Loucy (cell line): ENCODE data around the gene UBL5.

Experiments
- H2AFZ ChIP-seq: fragments of 200-600 bp; sonication (generic); 2 replicates; pipeline ENCODE4 v1.6.0; 2016; ENCODE audit warnings: antibody characterized with exemption, mild to moderate bottlenecking, low read length, moderate library complexity
- H3F3A ChIP-seq: fragments of 200-600 bp; 2 replicates; pipeline ENCODE4 v1.6.0; 2016; ENCODE audit warnings: antibody characterized with exemption, low read depth, mild to moderate bottlenecking
- H3K27me3 ChIP-seq: fragments of 200-600 bp; sonication (generic); 2 replicates; pipeline ENCODE4 v1.6.1; 2014; ENCODE audit warnings: low read length, mild to moderate bottlenecking; ENCODE audit not compliant: insufficient read depth, poor library complexity, severe bottlenecking
- H3K36me3 ChIP-seq: fragments of 200-600 bp; sonication (generic); 2 replicates; pipeline ENCODE4 v1.6.1; 2016; ENCODE audit warnings: low read length; ENCODE audit not compliant: insufficient read depth
- H3K4me1 ChIP-seq: fragments of 200-600 bp; sonication (generic); 2 replicates; pipeline ENCODE4 v1.5.1; 2014; ENCODE audit warnings: low read length, mild to moderate bottlenecking; ENCODE audit not compliant: insufficient read depth, poor library complexity, severe bottlenecking
- H3K4me2 ChIP-seq: fragments of 200-600 bp; sonication (generic); 2 replicates; pipeline ENCODE4 v1.6.0; 2014; ENCODE audit warnings: antibody characterized with exemption, low read length, low read depth, mild to moderate bottlenecking; ENCODE audit not compliant: poor library complexity, severe bottlenecking
- H3K4me3 ChIP-seq: fragments of 200-600 bp; sonication (generic); 2 replicates; pipeline ENCODE4 v1.5.1; 2014; ENCODE audit warnings: low read length, mild to moderate bottlenecking, mixed read lengths; ENCODE audit not compliant: poor library complexity, severe bottlenecking
- H3K79me2 ChIP-seq: fragments of 200-600 bp; sonication (generic); 2 replicates; pipeline ENCODE4 v1.6.1; 2014; ENCODE audit warnings: low read length; ENCODE audit not compliant: insufficient read depth
- H3K9ac ChIP-seq: fragments of 200-600 bp; sonication (generic); 2 replicates; pipeline ENCODE4 v1.6.0; 2014; ENCODE audit warnings: mild to moderate bottlenecking, low read depth, low read length, moderate library complexity; ENCODE audit not compliant: poor library complexity, severe bottlenecking
- H3K9me2 ChIP-seq: fragments of 200-600 bp; sonication (generic); replicated peaks from 2 replicates; pipeline ENCODE4 v1.6.1; 2016; ENCODE audit warnings: low read depth, low read length, mixed read lengths
- H3K9me3 ChIP-seq: fragments of 200-600 bp; sonication (generic); 2 replicates; pipeline ENCODE4 v1.6.1; 2014; ENCODE audit warnings: mild to moderate bottlenecking, antibody characterized with exemption, low read length, low read depth; ENCODE audit not compliant: insufficient read depth
- H4K20me1 ChIP-seq: fragments of 200-600 bp; sonication (generic); 2 replicates; pipeline ENCODE4 v1.6.0; 2014; ENCODE audit warnings: antibody characterized with exemption, low read length, mild to moderate bottlenecking; ENCODE audit not compliant: insufficient read depth, poor library complexity, severe bottlenecking
- CTCF ChIP-seq: fragments of 200-600 bp; sonication (generic); conservative IDR thresholded peaks from 2 replicates; pipeline ENCODE4 v1.5.1; 2014; ENCODE audit warnings: mild to moderate bottlenecking, antibody characterized with exemption, low read length
- EZH2phosphoT487 ChIP-seq: fragments of 200-600 bp; IDR thresholded peaks from 2 replicates; pipeline ENCODE4 v1.6.1; 2018; ENCODE audit warnings: antibody characterized with exemption, mild to moderate bottlenecking, moderate library complexity, borderline replicate concordance

The UBL5 gene

GRCh38 chr19:9823816-9824215, 3.9 kb upstream of the UBL5 start:
- H3K4me1 ChIP-seq, result peaks cover 10% of the 10 kb centered on the region
- H3F3A ChIP-seq, result no peaks in the 10 kb centered on the region
- H3K9me3 ChIP-seq, result no peaks in the 10 kb centered on the region
- peaks cover 33% of the 10 kb centered on the region for H3K79me2 ChIP-seq
- H3K36me3 ChIP-seq, result no peaks in the 10 kb centered on the region
- TF ChIP-seq CTCF (no peak), EZH2phosphoT487 (no peak)
- H3K27me3 ChIP-seq, result no peaks in the 10 kb centered on the region
- no peaks in the 10 kb centered on the region for H3K9me2 ChIP-seq
- H3K4me2 ChIP-seq, result no peak overlapping the region
- H4K20me1 ChIP-seq, result peaks cover 18% of the 10 kb centered on the region
- H2AFZ ChIP-seq, result no peak overlapping the region
- no peak overlapping the region for H3K9ac ChIP-seq
- no peak overlapping the region for H3K4me3 ChIP-seq

GRCh38 chr19:9828551-9829063, 889 bp downstream of the UBL5 start:
- Histone ChIP-seq H2AFZ (no peak overlapping the region), H4K20me1 (peaks cover 26% of the 10 kb centered on the region), H3K79me2 (peaks cover 50% of the 10 kb centered on the region), H3K4me3 (peak overlapping the region; percentile 99), H3K9me3 (no peaks in the 10 kb centered on the region), H3K4me1 (peaks cover 6% of the 10 kb centered on the region), H3K9ac (peak overlapping the region; percentile 92), H3K9me2 (no peaks in the 10 kb centered on the region), H3K27me3 (no peaks in the 10 kb centered on the region), H3K36me3 (no peaks in the 10 kb centered on the region), H3F3A (no peaks in the 10 kb centered on the region), H3K4me2 (peak overlapping the region; percentile 94)
- TF ChIP-seq CTCF (no peak), EZH2phosphoT487 (no peak)

- H3K9me3 ChIP-seq, result no peaks in the 10 kb centered on the region
- H3K36me3 ChIP-seq, result no peaks in the 10 kb centered on the region
- peaks cover 21% of the 10 kb centered on the region for H4K20me1 ChIP-seq
- peak overlapping the region; percentile 51 for H3K9ac ChIP-seq
- TF ChIP-seq CTCF, result no peak
- H3K79me2 ChIP-seq, result peaks cover 39% of the 10 kb centered on the region
- peak overlapping the region; percentile 87; the same call in 1 of the 2 replicates for H2AFZ ChIP-seq
- no peaks in the 10 kb centered on the region for H3F3A ChIP-seq
- peak overlapping the region; percentile 58 for H3K4me2 ChIP-seq
- H3K4me1 ChIP-seq, result peaks cover 14% of the 10 kb centered on the region
- H3K27me3 ChIP-seq, result no peaks in the 10 kb centered on the region
- no peaks in the 10 kb centered on the region for H3K9me2 ChIP-seq
- H3K4me3 ChIP-seq, result peak overlapping the region; percentile 99
Observed at GRCh38 chr19:9834307-9834725, 6.6 kb downstream of the UBL5 start.
